Cardiac muscle cell (in vitro differentiated cells and primary cell): ENCODE data around the gene GEMIN5. TPM values are rescaled to one million over a fixed set of nuclear protein-coding genes. Genes with fewer than 3 reads are reported as not detected.
"Not testable (repeated sequence)": the region's sequence is repeated elsewhere in the genome, so short reads cannot be mapped to it uniquely, and the experiment has no call there.

Experiments used
- DNase-seq, 2 donors: peaks; one replicate each; pipeline versions ENCODE4 v3.0.0 to v3.0.0-alpha.2; 2010 to 2017; ENCODE audit warnings: low read depth in 1 of 2, low spot score in 1 of 2
- H3K27ac ChIP-seq: fragments of 200-600 bp; sonication (generic); 2 replicates; pipeline ENCODE4 v1.5.1; 2016
- H3K27me3 ChIP-seq: fragments of 200-600 bp; sonication (generic); 2 replicates; pipeline ENCODE4 v1.6.0; 2016; ENCODE audit warnings: control low read depth
- H3K36me3 ChIP-seq: fragments of 200-600 bp; sonication (generic); 2 replicates; pipeline ENCODE4 v1.5.1; 2016; ENCODE audit warnings: control low read depth
- H3K4me1 ChIP-seq: fragments of 200-600 bp; sonication (generic); 2 replicates; pipeline ENCODE4 v1.8.1; 2017; ENCODE audit warnings: low read depth, mild to moderate bottlenecking, mixed run types
- H3K4me3 ChIP-seq: fragments of 200-600 bp; sonication (generic); 2 replicates; pipeline ENCODE4 v1.5.1; 2016; ENCODE audit warnings: mild to moderate bottlenecking
- H3K9me3 ChIP-seq: fragments of 200-600 bp; sonication (generic); 2 replicates; pipeline ENCODE4 v1.5.1; 2017; ENCODE audit warnings: low read depth, mild to moderate bottlenecking, control low read depth
- polyA plus RNA-seq: library from polyadenylated mRNA; unstranded; fragments of >200 nt; fragmentation: Nextera tagmentation; extraction: Ambion mirVana; gene quantifications from 2 replicates; pipeline ENCODE4 v1.2.1, GENCODE V29; 2016
- total RNA-seq: library from RNA; depleted of rRNA; stranded (reverse); fragments of >200 nt; gene quantifications from 2 replicates; pipeline ENCODE4 v1.2.3, GENCODE V29; 2016
- TF ChIP-seq, protein P1 (sequence below): IDR thresholded peaks from 2 replicates; pipeline ENCODE4 v1.5.1; 2012; ENCODE audit warnings: low read depth, mild to moderate bottlenecking, low read length

GEMIN5 gene, protein sequence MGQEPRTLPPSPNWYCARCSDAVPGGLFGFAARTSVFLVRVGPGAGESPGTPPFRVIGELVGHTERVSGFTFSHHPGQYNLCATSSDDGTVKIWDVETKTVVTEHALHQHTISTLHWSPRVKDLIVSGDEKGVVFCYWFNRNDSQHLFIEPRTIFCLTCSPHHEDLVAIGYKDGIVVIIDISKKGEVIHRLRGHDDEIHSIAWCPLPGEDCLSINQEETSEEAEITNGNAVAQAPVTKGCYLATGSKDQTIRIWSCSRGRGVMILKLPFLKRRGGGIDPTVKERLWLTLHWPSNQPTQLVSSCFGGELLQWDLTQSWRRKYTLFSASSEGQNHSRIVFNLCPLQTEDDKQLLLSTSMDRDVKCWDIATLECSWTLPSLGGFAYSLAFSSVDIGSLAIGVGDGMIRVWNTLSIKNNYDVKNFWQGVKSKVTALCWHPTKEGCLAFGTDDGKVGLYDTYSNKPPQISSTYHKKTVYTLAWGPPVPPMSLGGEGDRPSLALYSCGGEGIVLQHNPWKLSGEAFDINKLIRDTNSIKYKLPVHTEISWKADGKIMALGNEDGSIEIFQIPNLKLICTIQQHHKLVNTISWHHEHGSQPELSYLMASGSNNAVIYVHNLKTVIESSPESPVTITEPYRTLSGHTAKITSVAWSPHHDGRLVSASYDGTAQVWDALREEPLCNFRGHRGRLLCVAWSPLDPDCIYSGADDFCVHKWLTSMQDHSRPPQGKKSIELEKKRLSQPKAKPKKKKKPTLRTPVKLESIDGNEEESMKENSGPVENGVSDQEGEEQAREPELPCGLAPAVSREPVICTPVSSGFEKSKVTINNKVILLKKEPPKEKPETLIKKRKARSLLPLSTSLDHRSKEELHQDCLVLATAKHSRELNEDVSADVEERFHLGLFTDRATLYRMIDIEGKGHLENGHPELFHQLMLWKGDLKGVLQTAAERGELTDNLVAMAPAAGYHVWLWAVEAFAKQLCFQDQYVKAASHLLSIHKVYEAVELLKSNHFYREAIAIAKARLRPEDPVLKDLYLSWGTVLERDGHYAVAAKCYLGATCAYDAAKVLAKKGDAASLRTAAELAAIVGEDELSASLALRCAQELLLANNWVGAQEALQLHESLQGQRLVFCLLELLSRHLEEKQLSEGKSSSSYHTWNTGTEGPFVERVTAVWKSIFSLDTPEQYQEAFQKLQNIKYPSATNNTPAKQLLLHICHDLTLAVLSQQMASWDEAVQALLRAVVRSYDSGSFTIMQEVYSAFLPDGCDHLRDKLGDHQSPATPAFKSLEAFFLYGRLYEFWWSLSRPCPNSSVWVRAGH (N-terminal part only)
- total RNA-seq, result 14.3 and 17.4 TPM in 2 replicates
- 10.8 and 14.7 TPM in 2 replicates for polyA plus RNA-seq

DNA sequence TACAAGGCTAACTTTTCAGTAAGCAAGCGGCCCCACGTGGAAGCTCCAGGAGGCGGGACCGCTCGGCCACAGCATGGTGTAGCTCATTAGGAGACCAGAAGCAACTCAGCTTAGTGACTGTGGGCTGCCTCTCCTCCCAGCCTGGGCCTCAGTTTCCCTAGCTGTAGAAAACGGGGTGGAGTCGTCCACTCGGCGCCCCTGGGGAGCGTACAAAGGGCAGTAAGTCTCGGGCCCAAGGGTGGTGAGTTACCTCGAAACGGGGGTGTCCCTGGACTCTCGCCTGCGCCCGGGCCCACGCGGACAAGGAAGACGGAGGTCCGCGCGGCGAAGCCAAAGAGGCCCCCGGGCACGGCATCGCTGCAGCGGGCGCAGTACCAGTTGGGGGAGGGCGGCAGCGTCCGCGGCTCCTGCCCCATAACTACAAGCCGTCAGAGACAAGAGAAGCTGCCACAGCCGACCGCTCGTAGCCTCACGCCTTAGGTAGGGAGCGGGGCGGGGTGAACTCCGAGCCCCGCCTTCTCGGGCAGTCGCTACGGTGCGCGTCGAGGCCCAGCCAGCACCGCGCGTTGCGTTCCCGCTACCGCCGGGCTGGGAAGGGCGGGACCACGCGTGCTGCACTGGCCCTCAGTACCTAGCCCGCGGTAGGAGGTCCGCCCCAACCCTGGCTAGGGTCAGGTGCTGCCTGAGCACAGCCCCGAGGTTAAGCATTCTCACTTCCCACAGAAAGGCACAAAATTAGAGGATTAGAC is at the start of gene GEMIN5:
Gene GEMIN5 (minus strand): TSS at position 494 of the 749 bp plus-strand sequence. CDS start 78 bp downstream, at position 416.
- TF ChIP-seq, protein P1, sequence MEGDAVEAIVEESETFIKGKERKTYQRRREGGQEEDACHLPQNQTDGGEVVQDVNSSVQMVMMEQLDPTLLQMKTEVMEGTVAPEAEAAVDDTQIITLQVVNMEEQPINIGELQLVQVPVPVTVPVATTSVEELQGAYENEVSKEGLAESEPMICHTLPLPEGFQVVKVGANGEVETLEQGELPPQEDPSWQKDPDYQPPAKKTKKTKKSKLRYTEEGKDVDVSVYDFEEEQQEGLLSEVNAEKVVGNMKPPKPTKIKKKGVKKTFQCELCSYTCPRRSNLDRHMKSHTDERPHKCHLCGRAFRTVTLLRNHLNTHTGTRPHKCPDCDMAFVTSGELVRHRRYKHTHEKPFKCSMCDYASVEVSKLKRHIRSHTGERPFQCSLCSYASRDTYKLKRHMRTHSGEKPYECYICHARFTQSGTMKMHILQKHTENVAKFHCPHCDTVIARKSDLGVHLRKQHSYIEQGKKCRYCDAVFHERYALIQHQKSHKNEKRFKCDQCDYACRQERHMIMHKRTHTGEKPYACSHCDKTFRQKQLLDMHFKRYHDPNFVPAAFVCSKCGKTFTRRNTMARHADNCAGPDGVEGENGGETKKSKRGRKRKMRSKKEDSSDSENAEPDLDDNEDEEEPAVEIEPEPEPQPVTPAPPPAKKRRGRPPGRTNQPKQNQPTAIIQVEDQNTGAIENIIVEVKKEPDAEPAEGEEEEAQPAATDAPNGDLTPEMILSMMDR, result no peak
- Histone ChIP-seq H3K4me3 (peak within 1 kb of the TSS; percentile 82), H3K9me3 (no peaks in the 10 kb centered on the region), H3K27me3 (no peaks in the 10 kb centered on the region), H3K4me1 (peaks cover 6% of the 10 kb centered on the region), H3K36me3 (no peaks in the 10 kb centered on the region), H3K27ac (peak within 1 kb of the TSS; percentile 44)
- DNase-seq, result peak; percentile 90 to 93

DNA sequence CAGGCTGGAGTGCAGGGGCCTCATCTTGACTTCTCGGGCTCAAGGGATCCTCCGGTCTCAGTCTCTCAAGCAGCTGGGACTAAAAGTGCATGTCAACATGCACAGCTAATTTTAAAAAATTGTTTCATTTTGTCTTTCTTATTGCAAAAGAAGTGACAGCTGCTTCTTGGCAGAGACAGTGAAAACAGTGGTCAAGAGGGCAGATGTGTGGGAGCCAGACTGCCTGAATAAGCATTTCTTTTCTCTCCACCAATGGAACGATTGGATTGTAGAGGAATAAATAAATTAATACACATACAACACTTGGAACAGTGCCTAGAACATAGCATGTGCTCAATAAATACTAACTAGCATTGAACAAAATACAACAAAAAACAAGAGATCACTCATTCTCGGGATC is 48.1 kb upstream of the GEMIN5 start:
- Histone ChIP-seq H3K9me3 (no peaks in the 10 kb centered on the region), H3K27me3 (no peaks in the 10 kb centered on the region), H3K36me3 (no peaks in the 10 kb centered on the region), H3K4me3 (no peak overlapping the region), H3K4me1 (no peaks in the 10 kb centered on the region), H3K27ac (no peak overlapping the region)
- TF ChIP-seq, protein P1, result no peak
- DNase-seq, result peak in 1 of 2 donors; percentile 61

DNA sequence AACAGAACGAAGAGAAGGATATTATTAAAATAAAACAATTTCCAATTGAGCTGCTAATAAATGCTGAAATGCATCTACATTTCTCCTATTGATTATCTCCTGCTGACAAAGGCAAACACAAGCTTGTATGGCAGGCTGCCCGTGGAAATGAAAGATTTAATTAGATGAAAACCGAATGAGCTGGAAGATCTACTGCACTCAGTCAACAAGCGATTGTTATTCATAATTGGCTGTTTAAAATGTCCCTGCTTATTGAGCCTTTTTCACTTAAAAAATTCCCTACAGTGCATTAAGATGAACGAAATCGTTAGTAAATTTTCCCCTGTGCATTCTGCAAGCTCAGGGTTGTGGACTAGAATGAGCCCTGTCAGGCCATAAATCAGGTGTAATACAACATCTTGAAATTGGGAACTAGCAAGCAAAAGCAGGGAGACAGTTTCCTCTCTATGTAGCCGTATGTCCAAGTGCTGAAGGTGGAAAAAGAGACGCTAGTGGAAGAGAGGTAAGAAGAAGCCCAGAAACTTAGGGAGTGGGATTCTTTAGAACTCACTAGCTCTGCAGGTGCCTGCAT is 47.0 kb upstream of the GEMIN5 start:
- Histone ChIP-seq H3K9me3 (no peaks in the 10 kb centered on the region), H3K27me3 (no peaks in the 10 kb centered on the region), H3K4me3 (no peak overlapping the region), H3K36me3 (no peaks in the 10 kb centered on the region), H3K27ac (no peak overlapping the region), H3K4me1 (no peaks in the 10 kb centered on the region)
- DNase-seq, result no peak
- TF ChIP-seq, protein P1, result no peak

DNA sequence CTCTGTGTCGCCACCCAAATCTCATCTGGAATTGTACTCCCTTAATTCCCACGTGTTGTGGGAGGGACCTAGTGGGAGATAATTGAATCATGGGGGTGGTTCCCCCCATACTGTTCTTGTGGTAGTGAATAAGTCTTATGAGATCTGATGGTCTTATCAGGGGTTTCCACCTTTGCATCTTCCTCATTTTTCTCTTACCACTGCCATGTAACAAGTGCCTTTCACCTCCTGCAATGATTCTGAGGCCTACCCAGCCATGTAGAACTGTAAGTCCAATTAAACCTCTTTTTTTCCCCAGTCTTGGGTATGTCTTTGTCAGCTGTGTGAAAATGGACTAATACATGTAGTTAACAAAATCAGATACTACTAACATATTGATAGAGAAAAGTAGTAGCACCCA is 40.3 kb upstream of the GEMIN5 start:
- not testable (repeated sequence) for H3K27ac ChIP-seq, H3K27me3 ChIP-seq, H3K36me3 ChIP-seq, DNase-seq, H3K4me3 ChIP-seq, H3K4me1 ChIP-seq, H3K9me3 ChIP-seq

DNA sequence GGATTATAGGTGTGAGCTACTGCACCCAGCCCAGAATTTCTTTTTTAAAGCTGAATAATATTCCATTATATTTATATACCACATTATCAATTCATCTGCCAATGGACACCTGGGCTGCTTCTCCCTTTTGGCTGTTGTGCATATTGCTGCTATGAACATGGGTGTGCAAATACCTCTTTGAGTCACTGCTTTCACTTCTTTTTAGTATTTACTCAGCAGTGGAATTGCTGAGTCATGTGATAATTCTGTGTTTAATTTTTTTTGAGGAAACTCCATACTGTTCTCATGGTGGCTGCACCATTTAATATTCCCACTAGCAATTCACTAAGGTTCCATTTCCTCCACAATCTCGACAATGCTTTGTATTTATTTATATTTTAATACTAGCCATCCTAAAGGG is 39.4 kb upstream of the GEMIN5 start:
- H3K4me3 ChIP-seq, result no peak overlapping the region
- H3K9me3 ChIP-seq, result no peaks in the 10 kb centered on the region
- no peaks in the 10 kb centered on the region for H3K27me3 ChIP-seq
- H3K36me3 ChIP-seq, result no peaks in the 10 kb centered on the region
- H3K4me1 ChIP-seq, result no peaks in the 10 kb centered on the region
- TF ChIP-seq, protein P1, result no peak
- no peak overlapping the region for H3K27ac ChIP-seq
- DNase-seq, result no peak

DNA sequence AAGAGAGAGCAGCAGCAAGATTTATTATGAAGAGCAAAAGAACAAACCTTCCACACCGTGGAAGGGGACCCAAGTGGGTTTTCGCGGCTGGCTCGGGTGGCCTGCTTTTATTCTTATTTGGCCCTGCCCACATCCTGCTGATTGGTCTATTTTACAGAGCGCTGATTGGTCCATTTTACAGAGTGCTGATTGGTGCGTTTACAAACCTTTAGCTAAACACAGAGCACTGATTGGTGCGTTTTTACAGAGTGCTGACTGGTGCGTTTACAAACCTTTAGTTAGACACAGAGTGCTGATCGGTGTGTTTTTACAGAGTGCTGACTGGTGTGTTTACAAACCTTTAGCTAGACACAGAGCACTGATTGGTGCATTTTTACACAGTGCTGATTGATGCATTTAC is 38.1 kb upstream of the GEMIN5 start:
- not testable (repeated sequence) for H3K36me3 ChIP-seq, H3K27ac ChIP-seq, H3K4me3 ChIP-seq, H3K27me3 ChIP-seq, DNase-seq, H3K4me1 ChIP-seq, H3K9me3 ChIP-seq
